GM12874 (cell line): ENCODE results near the gene NAV1.

ENCODE experiments used
- TF ChIP-seq, protein P1 (sequence below): IDR thresholded peaks from 2 replicates; pipeline ENCODE4 v1.5.1; 2011; ENCODE audit warnings: low read depth, mild to moderate bottlenecking, control low read depth, low read length, moderate library complexity; ENCODE audit not compliant: insufficient read depth

The NAV1 gene

DNA sequence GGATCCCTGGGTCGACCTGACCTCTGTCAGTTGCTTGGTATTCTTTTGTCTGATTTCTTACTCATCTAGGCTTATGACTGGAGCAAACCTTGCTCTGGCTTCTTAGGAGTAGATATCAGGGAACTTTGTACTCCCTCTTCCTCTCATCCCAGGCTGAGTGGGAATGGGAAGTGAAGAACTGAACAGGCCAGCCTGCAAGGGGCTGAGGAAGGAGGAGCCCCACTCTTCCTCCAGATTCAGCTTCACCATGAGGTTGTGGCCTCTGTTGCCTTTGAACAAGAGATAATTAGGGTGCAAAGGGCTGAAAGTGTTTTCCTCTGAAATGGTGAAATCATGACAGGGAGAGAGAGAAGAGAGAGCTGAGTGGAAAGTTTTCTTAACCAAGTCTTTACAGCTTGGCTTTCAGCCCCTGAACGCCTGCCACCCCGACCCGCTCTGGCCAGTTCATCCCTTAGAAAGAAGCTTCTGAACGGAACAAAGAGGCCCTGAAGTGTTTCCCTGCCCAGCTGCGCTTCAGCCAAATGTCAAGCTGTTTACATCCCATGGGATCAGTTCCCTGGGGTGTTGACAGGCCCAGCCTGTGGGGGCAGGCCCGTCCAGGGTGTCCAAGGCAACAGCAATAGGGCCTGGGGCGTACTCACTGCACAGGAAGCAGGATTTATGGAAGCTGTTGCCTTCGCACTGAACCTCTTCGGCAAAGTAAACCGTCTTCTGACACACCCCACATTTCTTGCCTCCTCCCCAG, 43.2 kb upstream of the NAV1 start:
- TF ChIP-seq, protein P1, sequence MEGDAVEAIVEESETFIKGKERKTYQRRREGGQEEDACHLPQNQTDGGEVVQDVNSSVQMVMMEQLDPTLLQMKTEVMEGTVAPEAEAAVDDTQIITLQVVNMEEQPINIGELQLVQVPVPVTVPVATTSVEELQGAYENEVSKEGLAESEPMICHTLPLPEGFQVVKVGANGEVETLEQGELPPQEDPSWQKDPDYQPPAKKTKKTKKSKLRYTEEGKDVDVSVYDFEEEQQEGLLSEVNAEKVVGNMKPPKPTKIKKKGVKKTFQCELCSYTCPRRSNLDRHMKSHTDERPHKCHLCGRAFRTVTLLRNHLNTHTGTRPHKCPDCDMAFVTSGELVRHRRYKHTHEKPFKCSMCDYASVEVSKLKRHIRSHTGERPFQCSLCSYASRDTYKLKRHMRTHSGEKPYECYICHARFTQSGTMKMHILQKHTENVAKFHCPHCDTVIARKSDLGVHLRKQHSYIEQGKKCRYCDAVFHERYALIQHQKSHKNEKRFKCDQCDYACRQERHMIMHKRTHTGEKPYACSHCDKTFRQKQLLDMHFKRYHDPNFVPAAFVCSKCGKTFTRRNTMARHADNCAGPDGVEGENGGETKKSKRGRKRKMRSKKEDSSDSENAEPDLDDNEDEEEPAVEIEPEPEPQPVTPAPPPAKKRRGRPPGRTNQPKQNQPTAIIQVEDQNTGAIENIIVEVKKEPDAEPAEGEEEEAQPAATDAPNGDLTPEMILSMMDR, result no peak

DNA sequence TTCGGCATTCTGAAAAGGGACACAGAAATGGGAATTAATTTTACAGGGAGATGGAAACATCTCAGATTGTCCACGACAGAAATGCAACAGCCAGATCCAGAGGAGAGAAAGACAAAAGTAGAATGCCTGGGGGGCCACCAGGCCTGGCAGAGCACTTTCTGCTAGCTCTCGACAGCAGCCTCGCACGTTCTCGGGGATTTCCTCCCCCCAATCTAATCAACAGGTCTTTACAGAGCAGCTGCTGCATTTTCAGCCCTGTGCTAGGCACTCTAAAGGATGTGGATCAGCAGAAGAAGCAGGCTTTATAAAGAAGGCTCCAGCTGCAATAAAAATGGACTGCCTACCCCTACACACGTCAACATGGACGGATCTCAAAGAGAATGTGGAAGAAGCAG, 42.6 kb upstream of the NAV1 start:
- TF ChIP-seq, protein P1, result no peak

DNA sequence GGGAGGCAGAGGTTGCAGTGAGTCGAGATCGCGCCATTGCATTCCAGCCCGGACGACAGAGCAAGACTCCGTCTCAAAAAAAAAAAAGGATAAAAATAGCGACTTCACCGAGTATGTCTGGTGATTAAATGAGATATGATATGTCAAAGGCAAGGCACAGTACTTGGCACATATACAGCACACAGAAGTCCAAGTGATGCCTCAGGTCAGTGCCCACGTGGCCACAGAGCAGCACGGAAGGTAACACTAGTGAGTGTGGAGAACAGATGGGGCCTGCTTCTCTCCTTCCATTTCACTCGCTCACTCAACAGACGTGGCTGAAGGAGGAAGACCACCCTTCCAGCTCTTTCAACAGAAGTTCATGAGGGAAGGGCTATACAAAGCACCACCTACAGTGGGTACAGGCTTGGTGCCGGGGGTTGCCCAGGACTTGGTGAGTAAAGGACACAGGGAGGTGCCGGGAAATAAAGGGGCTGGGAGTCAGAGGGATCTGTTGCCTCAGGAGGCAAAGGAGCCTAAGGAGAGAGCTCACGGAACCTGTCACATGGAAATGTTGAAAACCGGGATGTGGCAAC, 40.9 kb upstream of the NAV1 start:
- TF ChIP-seq, protein P1, result no peak

DNA sequence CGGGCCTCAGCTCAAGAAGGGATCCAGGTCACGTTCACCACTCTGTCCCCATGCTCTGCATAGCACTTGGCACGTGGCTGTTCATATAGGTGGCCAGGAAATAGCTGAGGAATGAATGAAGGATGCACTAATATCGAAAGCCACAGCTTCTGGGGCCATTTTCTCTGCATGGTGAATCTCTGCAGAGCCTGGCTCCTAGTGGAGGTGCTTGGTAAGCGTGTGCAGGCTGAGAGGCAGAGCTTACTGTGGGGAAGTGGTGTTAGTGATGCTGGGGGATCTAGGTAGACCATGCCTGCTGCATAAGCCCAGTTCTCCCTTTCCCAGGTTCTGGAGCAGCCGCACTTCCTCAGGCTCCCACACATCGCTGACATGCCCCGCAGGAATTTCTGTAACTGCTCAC, 40.3 kb upstream of the NAV1 start:
- TF ChIP-seq, protein P1, result no peak

DNA sequence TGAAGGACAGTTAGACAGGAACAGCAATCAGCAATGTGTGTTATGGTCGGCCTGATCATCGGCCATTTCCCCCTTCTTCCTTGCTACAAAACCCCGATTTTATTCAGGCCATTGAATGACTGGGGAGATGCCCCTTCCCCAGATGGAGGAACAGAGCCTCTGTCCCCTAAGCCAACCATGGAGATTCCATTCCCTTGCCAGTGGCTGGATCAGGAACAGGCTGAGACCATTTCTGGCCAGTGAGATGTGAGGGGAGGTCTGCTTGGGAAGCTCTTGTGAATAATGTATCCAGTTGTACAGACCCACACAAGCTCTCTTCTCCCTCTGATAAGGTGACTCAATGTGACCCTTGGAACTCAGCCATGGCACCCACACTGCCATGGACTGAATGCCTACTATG, 39.7 kb upstream of the NAV1 start:
- TF ChIP-seq, protein P1, result no peak

DNA sequence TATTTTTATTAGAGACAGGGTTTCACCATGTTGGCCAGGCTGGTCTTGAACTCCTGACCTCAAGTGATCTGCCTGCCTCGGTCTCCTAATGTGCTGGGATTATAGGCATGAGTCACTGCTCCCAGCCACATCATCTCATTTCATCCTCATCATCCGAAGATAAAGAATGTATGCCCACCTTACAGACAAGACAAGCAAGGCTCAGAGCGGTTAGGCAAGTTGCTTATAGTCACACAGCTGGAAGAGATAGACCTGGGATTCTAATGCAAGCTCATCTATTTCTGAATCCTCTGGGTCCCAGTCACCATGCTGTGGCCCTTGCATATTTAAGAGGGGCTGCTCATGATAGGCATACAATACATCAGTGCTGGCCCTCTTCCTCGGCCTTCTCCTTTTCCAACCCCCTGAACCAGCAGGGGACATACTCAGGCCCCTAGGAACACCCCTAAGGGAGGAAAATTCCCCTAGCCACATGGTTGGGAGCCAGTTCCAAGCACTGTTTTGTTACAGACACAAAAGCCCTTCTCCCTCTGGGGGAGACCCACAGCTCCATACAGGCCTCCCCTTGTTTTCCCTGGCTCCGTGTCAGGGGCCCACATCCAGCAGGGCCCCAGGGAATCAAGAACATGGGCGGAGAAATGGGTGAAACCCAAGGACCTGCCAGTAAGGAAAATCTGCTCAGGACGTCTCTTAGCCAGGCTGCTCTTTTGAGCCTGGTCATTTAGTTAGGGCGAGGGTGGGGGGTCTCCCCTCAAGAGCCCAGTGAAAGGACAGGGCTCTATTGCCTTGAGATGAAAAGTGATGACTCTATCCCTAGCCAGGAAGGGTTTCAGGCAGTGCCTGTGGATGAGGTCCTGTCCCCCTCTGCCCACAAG, 38.9 kb upstream of the NAV1 start:
- TF ChIP-seq, protein P1, result no peak

DNA sequence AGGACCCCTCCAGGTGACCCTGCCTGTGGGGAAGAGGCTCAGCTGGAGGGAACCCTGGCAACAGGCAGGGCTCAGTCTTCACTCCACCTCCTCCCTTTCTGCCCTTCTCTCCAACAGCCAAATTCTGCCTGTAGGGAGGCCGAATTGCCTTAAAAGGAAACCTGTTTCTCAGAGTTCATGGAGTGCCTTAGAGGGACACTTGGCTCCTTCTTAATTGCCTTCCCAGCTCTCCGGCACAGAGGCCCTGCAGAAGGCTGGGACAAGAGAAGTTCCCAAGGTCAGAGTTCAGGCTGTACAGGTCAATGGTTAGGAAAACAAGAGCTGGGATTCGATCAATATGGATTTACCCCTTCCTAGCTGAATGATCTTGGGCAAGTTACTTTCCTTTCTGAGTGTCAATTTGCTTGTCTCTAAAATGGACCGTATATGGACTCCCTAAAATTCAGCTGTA, 38.2 kb upstream of the NAV1 start:
- TF ChIP-seq, protein P1, result no peak
